OCI-LY3 (cell line): ENCODE measurements around the gene GFER.
"Not testable (repeated sequence)": the region's sequence is repeated elsewhere in the genome, so short reads cannot be mapped to it uniquely, and the experiment has no call there.

ENCODE experiments used
- EZH2phosphoT487 ChIP-seq: fragments of 200-600 bp; shearing (Covaris generic); IDR thresholded peaks from 2 replicates; pipeline ENCODE4 v1.6.1; 2018; ENCODE audit warnings: antibody characterized with exemption, mixed run types, low read depth
- TF ChIP-seq, protein P1 (sequence below): fragments of 200-600, 300-600 bp; sonication (generic); IDR thresholded peaks from 2 replicates; pipeline ENCODE4 v1.5.1; 2014; ENCODE audit warnings: antibody characterized with exemption, low read length, low read depth

DNA sequence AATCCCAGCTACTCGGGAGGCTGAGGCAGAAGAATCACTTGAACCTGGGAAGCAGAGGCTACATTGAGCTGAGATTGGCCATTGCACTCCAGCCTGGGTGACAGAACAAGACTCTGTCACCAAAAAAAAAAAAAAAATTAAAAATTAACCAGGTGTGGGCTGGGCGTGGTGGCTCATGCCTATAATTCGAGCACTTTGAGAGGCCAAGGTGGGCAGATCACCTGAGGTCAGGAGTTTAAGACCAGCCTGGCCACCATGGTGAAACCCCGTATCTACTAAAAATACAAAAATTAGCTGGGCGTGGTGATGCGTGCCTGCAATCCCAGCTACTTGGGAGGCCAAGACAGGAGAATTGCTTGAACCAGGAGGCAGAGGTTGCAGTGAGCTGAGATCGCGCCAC is 44.2 kb upstream of the GFER start:
- not testable (repeated sequence) for TF ChIP-seq EZH2phosphoT487
- TF ChIP-seq, protein P1, sequence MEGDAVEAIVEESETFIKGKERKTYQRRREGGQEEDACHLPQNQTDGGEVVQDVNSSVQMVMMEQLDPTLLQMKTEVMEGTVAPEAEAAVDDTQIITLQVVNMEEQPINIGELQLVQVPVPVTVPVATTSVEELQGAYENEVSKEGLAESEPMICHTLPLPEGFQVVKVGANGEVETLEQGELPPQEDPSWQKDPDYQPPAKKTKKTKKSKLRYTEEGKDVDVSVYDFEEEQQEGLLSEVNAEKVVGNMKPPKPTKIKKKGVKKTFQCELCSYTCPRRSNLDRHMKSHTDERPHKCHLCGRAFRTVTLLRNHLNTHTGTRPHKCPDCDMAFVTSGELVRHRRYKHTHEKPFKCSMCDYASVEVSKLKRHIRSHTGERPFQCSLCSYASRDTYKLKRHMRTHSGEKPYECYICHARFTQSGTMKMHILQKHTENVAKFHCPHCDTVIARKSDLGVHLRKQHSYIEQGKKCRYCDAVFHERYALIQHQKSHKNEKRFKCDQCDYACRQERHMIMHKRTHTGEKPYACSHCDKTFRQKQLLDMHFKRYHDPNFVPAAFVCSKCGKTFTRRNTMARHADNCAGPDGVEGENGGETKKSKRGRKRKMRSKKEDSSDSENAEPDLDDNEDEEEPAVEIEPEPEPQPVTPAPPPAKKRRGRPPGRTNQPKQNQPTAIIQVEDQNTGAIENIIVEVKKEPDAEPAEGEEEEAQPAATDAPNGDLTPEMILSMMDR, result not testable (repeated sequence)
